CD14-positive monocyte (primary cell): Measurements from ENCODE around the gene PPP6C. TPM values are rescaled to one million over a fixed set of nuclear protein-coding genes. Genes with fewer than 3 reads are reported as not detected.

Experiments used
- DNase-seq, 3 donors: peaks; one replicate each; pipeline ENCODE4 v3.0.0-alpha.2; 2011 to 2022
- H2AFZ ChIP-seq: 2 replicates; pipeline ENCODE4 v1.6.0; 2012; ENCODE audit warnings: mild to moderate bottlenecking, low read depth, low read length, inconsistent platforms; ENCODE audit not compliant: insufficient read depth, poor library complexity, severe bottlenecking
- H3K27ac ChIP-seq, 2 donors: 1 replicate in 1 of 2; 2 replicates in 1 of 2; pipeline ENCODE4 v1.5.1; 2012 to 2013; ENCODE audit warnings: low read length in 2 of 2, control low read depth in 1 of 2, inconsistent platforms in 1 of 2, low read depth in 1 of 2, mild to moderate bottlenecking in 1 of 2
- H3K27me3 ChIP-seq, 2 donors: one replicate each; pipeline versions ENCODE4 v1.6.0 to v1.6.1; 2011 to 2013; ENCODE audit warnings: low read length in 2 of 2; ENCODE audit not compliant: control insufficient read depth in 2 of 2, insufficient read depth in 2 of 2
- H3K36me3 ChIP-seq, 2 donors: replicated peaks in 1 of 2; 1 replicate in 1 of 2; 2 replicates in 1 of 2; pipeline versions ENCODE4 v1.5.1 to v1.6.1; 2012 to 2013; ENCODE audit warnings: low read length in 2 of 2, control low read depth in 1 of 2, inconsistent platforms in 1 of 2, mild to moderate bottlenecking in 1 of 2; ENCODE audit not compliant: insufficient read depth in 2 of 2, control insufficient read depth in 1 of 2
- H3K4me1 ChIP-seq, 2 donors: 1 replicate in 1 of 2; 2 replicates in 1 of 2; pipeline versions ENCODE4 v1.5.1 to v1.6.1; 2012 to 2013; ENCODE audit warnings: low read length in 2 of 2, control low read depth in 1 of 2, inconsistent platforms in 1 of 2, mild to moderate bottlenecking in 1 of 2, moderate library complexity in 1 of 2; ENCODE audit not compliant: insufficient read depth in 2 of 2, control insufficient read depth in 1 of 2
- H3K4me2 ChIP-seq: replicated peaks from 2 replicates; pipeline ENCODE3; 2012; ENCODE audit warnings: low read length, moderate library complexity, mild to moderate bottlenecking; ENCODE audit not compliant: poor library complexity, severe bottlenecking; ENCODE audit errors: extremely low read depth
- H3K4me3 ChIP-seq, 3 experiments: fragments of 200-600 bp in 1 of 3; sonication (generic) in 1 of 3; replicated peaks in 1 of 3; 1 replicate in 2 of 3; 2 replicates in 1 of 3; pipeline ENCODE4 v1.5.1; 2011 to 2013; ENCODE audit warnings: low read length in 3 of 3, mild to moderate bottlenecking in 3 of 3, control low read depth in 2 of 3, low read depth in 2 of 3, inconsistent platforms in 1 of 3, moderate library complexity in 1 of 3
- H3K79me2 ChIP-seq: 2 replicates; pipeline ENCODE4 v1.6.0; 2012; ENCODE audit warnings: mild to moderate bottlenecking, control low read depth, inconsistent platforms, low read length, moderate library complexity; ENCODE audit not compliant: insufficient read depth
- H3K9ac ChIP-seq: 2 replicates; pipeline ENCODE4 v1.6.0; 2017; ENCODE audit warnings: low read length, mild to moderate bottlenecking; ENCODE audit not compliant: insufficient read depth, poor library complexity, severe bottlenecking
- H3K9me3 ChIP-seq, 2 donors: replicated peaks in 1 of 2; 1 replicate in 1 of 2; 2 replicates in 1 of 2; pipeline versions ENCODE4 v1.5.1 to v1.6.1; 2012 to 2013; ENCODE audit warnings: low read length in 2 of 2, control low read depth in 1 of 2; ENCODE audit not compliant: control insufficient read depth in 1 of 2, insufficient read depth in 1 of 2
- H4K20me1 ChIP-seq: 2 replicates; pipeline ENCODE4 v1.6.0; 2012; ENCODE audit warnings: mild to moderate bottlenecking, low read length, control low read depth, moderate library complexity; ENCODE audit not compliant: insufficient read depth
- H3K27ac Mint-ChIP-seq, 7 donors: one replicate each; pipeline ENCODE4 v1.8.0; 2020; ENCODE audit warnings: mild to moderate bottlenecking in 7 of 7, mixed read lengths in 7 of 7, moderate library complexity in 6 of 7, inconsistent platforms in 2 of 7
- H3K27me3 Mint-ChIP-seq, 3 donors: one replicate each; pipeline ENCODE4 v1.8.0; 2021 to 2022; ENCODE audit warnings: low read depth in 3 of 3, mild to moderate bottlenecking in 3 of 3, mixed read lengths in 3 of 3, moderate library complexity in 3 of 3, inconsistent platforms in 1 of 3
- H3K36me3 Mint-ChIP-seq, 2 donors: one replicate each; pipeline ENCODE4 v1.8.0; 2020; ENCODE audit warnings: mixed read lengths in 2 of 2, inconsistent platforms in 1 of 2, mild to moderate bottlenecking in 1 of 2
- H3K4me1 Mint-ChIP-seq: one replicate; pipeline ENCODE4 v1.8.0; 2020; ENCODE audit warnings: mild to moderate bottlenecking, mixed read lengths
- H3K4me3 Mint-ChIP-seq, 2 donors: one replicate each; pipeline ENCODE4 v1.8.0; 2020; ENCODE audit warnings: mild to moderate bottlenecking in 2 of 2, mixed read lengths in 2 of 2, moderate library complexity in 1 of 2
- H3K9me3 Mint-ChIP-seq, 7 donors: one replicate each; pipeline ENCODE4 v1.8.0; 2020 to 2022; ENCODE audit warnings: mixed read lengths in 7 of 7, mild to moderate bottlenecking in 6 of 7, moderate library complexity in 6 of 7, inconsistent platforms in 2 of 7
- WGBS: methylation state at CpG from one replicate; pipeline ENCODE4 v1.1.5; 2013; ENCODE audit warnings: missing lambda C conversion rate; ENCODE audit not compliant: insufficient coverage; 5-methylcytosine and 5-hydroxymethylcytosine counted together
- intact Hi-C, 2 donors: fragments of 100-400 bp; cut with micrococcal nuclease; formaldehyde crosslinking; loops; one replicate each; pipeline versions ENCODE4 v1.15.0 to v1.15.1; 2023
- polyA plus RNA-seq, 3 donors: library from polyadenylated mRNA; depleted of rRNA in 1 of 3; unstranded in 2 of 3; stranded (reverse) in 1 of 3; fragments of 300-500 nt in 2 of 3; fragments of >200 nt in 1 of 3; fragmentation: Illumina TruSeq in 2 of 3; gene quantifications; 1 replicate in 2 of 3; 2 replicates in 1 of 3; pipeline ENCODE4 v1.2.3, GENCODE V29; 2012 to 2021
- TF ChIP-seq, protein P1 (sequence below): fragments of 200-600 bp; IDR thresholded peaks from one replicate; pipeline ENCODE4 v1.8.0; 2022; ENCODE audit warnings: antibody characterized with exemption, mild to moderate bottlenecking

Gene PPP6C
- polyA plus RNA-seq, 3 donors, result 20.0 to 48.1 (median 36.9) TPM

DNA sequence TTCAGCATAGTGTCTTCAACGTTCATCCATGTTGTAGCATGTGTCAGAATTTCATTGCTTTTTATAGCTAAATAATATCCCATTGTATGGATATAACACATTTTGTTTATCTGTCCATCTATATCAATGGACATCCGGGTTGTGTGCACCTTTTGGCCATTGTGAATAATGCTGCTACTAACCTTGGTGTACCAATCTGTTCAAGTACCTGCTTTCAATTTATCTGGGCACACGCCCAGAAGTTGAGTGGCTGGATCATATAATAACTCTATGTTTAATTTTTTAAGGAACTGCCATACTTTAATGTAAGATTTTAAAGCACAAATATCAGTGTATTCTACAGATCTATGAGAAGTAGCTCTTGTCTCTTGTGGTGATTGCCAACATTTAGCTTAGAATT lies 89.8 kb downstream of the PPP6C start:
- no peak overlapping the region for H3K27ac ChIP-seq
- peaks cover 0 to 4% of the 10 kb centered on the region in 2 donors for H3K9me3 ChIP-seq
- H3K4me2 ChIP-seq, result no peak overlapping the region
- no peaks in the 10 kb centered on the region for H4K20me1 ChIP-seq
- no peak overlapping the region for H3K27ac Mint-ChIP-seq
- H3K4me3 Mint-ChIP-seq, result no peak overlapping the region
- no peaks in the 10 kb centered on the region for H3K36me3 ChIP-seq
- H3K27me3 ChIP-seq, result no peaks in the 10 kb centered on the region
- peaks cover 0 to 8% (median 6%) of the 10 kb centered on the region in 7 donors for H3K9me3 Mint-ChIP-seq
- H3K9ac ChIP-seq, result no peak overlapping the region
- no peaks in the 10 kb centered on the region for H3K4me1 Mint-ChIP-seq
- peaks cover 0 to 3% of the 10 kb centered on the region in 2 donors for H3K36me3 Mint-ChIP-seq
- DNase-seq, result no peak
- H3K4me1 ChIP-seq, result no peaks in the 10 kb centered on the region
- no peak overlapping the region for H3K4me3 ChIP-seq
- TF ChIP-seq, protein P1, sequence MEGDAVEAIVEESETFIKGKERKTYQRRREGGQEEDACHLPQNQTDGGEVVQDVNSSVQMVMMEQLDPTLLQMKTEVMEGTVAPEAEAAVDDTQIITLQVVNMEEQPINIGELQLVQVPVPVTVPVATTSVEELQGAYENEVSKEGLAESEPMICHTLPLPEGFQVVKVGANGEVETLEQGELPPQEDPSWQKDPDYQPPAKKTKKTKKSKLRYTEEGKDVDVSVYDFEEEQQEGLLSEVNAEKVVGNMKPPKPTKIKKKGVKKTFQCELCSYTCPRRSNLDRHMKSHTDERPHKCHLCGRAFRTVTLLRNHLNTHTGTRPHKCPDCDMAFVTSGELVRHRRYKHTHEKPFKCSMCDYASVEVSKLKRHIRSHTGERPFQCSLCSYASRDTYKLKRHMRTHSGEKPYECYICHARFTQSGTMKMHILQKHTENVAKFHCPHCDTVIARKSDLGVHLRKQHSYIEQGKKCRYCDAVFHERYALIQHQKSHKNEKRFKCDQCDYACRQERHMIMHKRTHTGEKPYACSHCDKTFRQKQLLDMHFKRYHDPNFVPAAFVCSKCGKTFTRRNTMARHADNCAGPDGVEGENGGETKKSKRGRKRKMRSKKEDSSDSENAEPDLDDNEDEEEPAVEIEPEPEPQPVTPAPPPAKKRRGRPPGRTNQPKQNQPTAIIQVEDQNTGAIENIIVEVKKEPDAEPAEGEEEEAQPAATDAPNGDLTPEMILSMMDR, result no peak
- no peak overlapping the region for H2AFZ ChIP-seq
- H3K27me3 Mint-ChIP-seq, result no peaks in the 10 kb centered on the region
- no peaks in the 10 kb centered on the region for H3K79me2 ChIP-seq
- WGBS, result 100% methylated on average over 1 of the region's 3 CpGs
- intact Hi-C loops, result no loop called here

Other genes starting within 250 kb of the PPP6C start
- 10 to 100 TPM in 1 of 3 donors, 1 to 10 TPM in 2; 3.1 to 15.7 (median 8.0) TPM for gene GOLGA1, start 248.7 kb downstream of the PPP6C start, polyA plus RNA-seq
- gene SCAI, start 46.3 kb downstream of the PPP6C start, polyA plus RNA-seq, result 1 to 10 TPM in 1 of 3 donors, under 1 TPM in 2; 0.76 to 1.4 (median 0.84) TPM
- gene RABEPK, start 10.7 kb upstream of the PPP6C start, polyA plus RNA-seq, result 10 to 100 TPM in 2 of 3 donors, 1 to 10 TPM in 1; 9.5 to 18.5 (median 17.5) TPM
- 100 to 1,000 TPM; 105 to 238 (median 156) TPM for gene HSPA5, start 51.5 kb upstream of the PPP6C start, polyA plus RNA-seq
- gene GAPVD1, start 72.0 kb upstream of the PPP6C start, polyA plus RNA-seq, result 10 to 100 TPM; 18.7 to 49.2 (median 30.5) TPM